ENCODE data around the gene UBE2G2.

The UBE2G2 gene

DNA sequence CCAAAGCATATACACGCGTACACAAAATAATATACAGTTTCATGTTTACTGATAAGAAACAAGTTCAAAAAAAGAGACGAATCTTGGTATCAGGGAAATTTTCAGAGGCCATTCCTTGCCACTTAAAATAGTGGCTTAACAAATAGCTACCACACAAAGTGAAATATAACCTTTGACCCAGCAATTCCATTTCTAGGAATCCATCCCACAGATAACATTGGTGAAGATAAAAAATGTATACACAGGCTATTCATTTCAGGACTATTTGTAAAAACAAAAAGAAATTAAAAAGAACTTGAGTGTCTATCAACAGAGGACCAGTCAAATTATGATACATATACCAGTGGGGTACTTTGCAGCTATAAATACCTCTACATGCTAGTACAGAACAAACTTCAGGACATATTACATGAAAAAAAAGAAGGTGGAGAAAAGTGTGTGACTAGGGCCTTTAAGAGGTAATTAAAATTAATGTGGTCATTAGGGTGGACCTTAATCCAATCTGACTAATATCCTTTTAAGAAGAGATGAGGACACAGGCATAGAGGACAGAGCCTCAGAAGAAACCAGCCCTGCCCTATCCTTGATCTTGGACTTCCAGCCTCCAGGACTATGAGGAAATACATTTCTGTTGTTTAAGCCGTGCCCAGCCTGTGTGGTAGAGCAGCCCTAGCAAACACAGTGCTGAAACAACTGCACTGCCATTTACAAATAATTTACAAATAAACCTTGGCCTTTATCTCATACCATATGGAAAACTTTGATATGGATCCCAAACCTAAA lies 7.8 kb downstream of the UBE2G2 start:
- DNase-seq (ENCODE audit: extremely low read depth, insufficient read length) = no peak
- H3K4me3 ChIP-seq (replicated peaks; ENCODE audit: low read depth, low read length) = no peak overlapping the region
- H3K27me3 ChIP-seq (replicated peaks; ENCODE audit: control insufficient read depth, insufficient read depth, low read length) = no peaks in the 10 kb centered on the region
- H3K36me3 ChIP-seq (ENCODE audit: control insufficient read depth, insufficient read depth, low read length) = peaks cover 10% of the 10 kb centered on the region
- TF ChIP-seq, protein P1, sequence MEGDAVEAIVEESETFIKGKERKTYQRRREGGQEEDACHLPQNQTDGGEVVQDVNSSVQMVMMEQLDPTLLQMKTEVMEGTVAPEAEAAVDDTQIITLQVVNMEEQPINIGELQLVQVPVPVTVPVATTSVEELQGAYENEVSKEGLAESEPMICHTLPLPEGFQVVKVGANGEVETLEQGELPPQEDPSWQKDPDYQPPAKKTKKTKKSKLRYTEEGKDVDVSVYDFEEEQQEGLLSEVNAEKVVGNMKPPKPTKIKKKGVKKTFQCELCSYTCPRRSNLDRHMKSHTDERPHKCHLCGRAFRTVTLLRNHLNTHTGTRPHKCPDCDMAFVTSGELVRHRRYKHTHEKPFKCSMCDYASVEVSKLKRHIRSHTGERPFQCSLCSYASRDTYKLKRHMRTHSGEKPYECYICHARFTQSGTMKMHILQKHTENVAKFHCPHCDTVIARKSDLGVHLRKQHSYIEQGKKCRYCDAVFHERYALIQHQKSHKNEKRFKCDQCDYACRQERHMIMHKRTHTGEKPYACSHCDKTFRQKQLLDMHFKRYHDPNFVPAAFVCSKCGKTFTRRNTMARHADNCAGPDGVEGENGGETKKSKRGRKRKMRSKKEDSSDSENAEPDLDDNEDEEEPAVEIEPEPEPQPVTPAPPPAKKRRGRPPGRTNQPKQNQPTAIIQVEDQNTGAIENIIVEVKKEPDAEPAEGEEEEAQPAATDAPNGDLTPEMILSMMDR (IDR thresholded peaks at IDR 0.05; ENCODE audit: insufficient read depth, low read length, poor library complexity, severe bottlenecking) = no peak

DNA sequence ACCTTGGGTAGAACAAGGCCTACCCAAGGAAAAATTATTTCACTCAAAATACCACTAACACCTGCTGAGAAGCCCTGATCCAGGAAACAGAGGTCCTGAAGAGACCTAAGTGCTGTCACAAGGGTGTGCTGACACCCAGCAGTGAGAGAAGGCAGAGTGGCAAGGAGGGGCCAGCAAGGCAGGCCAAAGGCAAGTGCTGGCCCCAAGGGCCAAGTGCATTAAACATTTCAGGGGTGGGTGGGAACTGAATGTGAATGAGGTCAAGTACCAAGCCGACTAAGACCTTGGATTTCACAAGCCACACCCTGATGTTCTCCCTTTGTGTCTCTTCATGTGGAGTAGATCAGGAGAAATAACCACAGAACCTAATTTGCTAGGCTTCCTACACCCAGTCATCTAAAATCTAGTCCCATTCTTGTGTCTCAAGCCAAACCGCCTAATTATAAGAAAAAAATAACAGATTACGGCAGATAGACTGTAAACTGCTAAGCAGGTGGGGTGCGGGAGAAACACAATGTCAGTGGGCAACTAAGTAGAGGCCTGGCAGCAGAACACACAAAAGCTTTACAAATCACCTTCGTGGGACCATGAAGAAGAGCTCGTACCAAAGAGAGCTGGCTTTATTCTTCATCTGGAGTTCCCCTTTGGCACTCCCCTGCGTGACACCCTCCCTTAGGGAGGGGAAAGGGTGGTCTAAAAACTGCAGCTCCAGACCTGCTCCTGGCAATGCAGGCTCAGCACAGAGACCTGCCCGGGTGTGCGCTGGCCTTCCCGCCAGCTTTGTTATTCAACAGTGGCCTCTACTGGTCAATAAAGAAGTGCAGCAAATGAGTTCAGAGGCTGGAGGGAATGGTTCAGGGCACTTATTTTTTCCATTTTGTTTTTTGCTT lies 8.7 kb downstream of the UBE2G2 start:
- H3K4me3 ChIP-seq (replicated peaks; ENCODE audit: low read depth, low read length) = no peak overlapping the region
- TF ChIP-seq, protein P1 (IDR thresholded peaks at IDR 0.05; ENCODE audit: insufficient read depth, low read length, poor library complexity, severe bottlenecking) = peak; percentile 79
- peak; percentile 42 for DNase-seq (ENCODE audit: extremely low read depth, insufficient read length)
- peaks cover 7% of the 10 kb centered on the region for H3K36me3 ChIP-seq (ENCODE audit: control insufficient read depth, insufficient read depth, low read length)
- no peaks in the 10 kb centered on the region for H3K27me3 ChIP-seq (replicated peaks; ENCODE audit: control insufficient read depth, insufficient read depth, low read length)

DNA sequence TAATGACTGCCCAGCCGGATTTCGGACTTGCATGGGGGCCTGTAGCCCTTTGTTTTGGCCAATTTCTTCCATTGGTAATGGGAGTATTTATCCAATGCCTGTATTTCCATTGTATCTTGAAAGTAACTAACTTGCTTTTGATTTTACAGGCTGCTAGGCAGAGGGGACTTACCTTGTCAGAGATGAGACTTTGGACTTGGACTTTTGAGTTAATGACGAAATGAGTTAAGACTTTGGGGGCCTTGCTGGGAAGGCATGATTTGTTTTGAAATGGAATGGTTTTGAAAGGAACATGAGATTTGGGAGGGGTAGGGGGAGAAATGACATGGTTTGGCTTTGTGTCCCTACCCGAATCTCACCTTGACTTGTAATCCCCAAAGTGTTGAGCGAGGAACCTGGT lies 9.6 kb downstream of the UBE2G2 start:
- H3K27me3 ChIP-seq (replicated peaks; ENCODE audit: control insufficient read depth, insufficient read depth, low read length) = no peaks in the 10 kb centered on the region
- no peak for DNase-seq (ENCODE audit: extremely low read depth, insufficient read length)
- TF ChIP-seq, protein P1 (IDR thresholded peaks at IDR 0.05; ENCODE audit: insufficient read depth, low read length, poor library complexity, severe bottlenecking) = no peak
- no peak overlapping the region for H3K4me3 ChIP-seq (replicated peaks; ENCODE audit: low read depth, low read length)
- H3K36me3 ChIP-seq (ENCODE audit: control insufficient read depth, insufficient read depth, low read length) = peaks cover 5% of the 10 kb centered on the region

DNA sequence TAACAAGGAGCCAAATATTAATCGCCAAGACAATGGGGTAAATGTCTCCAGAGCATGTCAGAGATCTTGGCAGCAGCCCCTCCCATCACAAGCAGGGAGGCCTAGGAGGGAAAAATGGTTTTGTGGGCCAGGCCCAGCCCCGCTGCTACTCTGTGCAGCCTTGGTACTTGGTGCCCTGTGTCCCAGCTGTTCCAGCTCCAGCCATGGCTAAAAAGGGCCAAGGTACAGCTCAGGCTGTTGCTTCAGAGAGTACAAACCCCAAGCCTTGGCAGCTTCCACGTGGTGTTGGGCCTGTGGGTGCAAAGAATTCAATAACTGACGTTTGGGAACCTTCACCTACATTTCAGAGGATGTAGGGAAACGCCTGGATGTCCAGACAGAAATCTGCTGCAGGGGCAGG lies 10.4 kb downstream of the UBE2G2 start:
- DNase-seq (ENCODE audit: extremely low read depth, insufficient read length) = no peak
- Histone ChIP-seq H3K27me3 (replicated peaks; ENCODE audit: control insufficient read depth, insufficient read depth, low read length) (no peaks in the 10 kb centered on the region), H3K4me3 (replicated peaks; ENCODE audit: low read depth, low read length) (no peak overlapping the region), H3K36me3 (ENCODE audit: control insufficient read depth, insufficient read depth, low read length) (peaks cover 2% of the 10 kb centered on the region)
- TF ChIP-seq, protein P1 (IDR thresholded peaks at IDR 0.05; ENCODE audit: insufficient read depth, low read length, poor library complexity, severe bottlenecking) = no peak

DNA sequence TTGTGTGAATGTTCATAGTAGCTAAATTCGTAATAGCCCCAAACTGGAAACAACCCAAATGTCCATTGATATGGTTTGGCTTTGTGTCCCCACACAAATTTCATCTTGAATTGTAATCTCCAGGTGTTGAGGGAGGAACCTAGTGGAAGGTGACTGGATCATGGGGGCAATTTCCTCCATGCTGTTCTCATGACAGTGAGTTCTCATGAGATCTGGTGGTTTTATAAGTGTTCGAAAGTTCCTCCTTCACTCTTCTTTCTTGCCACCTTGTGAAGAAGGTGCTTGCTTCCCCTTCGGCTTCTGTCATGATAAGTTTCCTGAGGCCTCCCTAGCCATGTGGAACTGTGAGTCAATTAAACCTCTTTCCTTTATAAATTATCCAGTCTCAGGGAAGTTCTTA lies 11.3 kb downstream of the UBE2G2 start:
- Histone ChIP-seq H3K4me3 (replicated peaks; ENCODE audit: low read depth, low read length) (no peak overlapping the region), H3K27me3 (replicated peaks; ENCODE audit: control insufficient read depth, insufficient read depth, low read length) (no peaks in the 10 kb centered on the region), H3K36me3 (ENCODE audit: control insufficient read depth, insufficient read depth, low read length) (peaks cover 2% of the 10 kb centered on the region)
- no peak for DNase-seq (ENCODE audit: extremely low read depth, insufficient read length)
- TF ChIP-seq, protein P1 (IDR thresholded peaks at IDR 0.05; ENCODE audit: insufficient read depth, low read length, poor library complexity, severe bottlenecking) = no peak

Data from GM06990 (cell line).